DOHH2 (cell line): ENCODE measurements around the gene ARL4A.

Source experiments
- EZH2phosphoT487 ChIP-seq: fragments of 200-600 bp; sonication (generic); IDR thresholded peaks from 2 replicates; pipeline ENCODE4 v1.6.1; 2017; ENCODE audit warnings: borderline replicate concordance, mild to moderate bottlenecking, antibody characterized with exemption, low read length, moderate library complexity, mixed read lengths
- TF ChIP-seq, protein P1 (sequence below): fragments of 200-600 bp; sonication (generic); IDR thresholded peaks from one replicate; pipeline ENCODE4 v1.5.1; 2014; ENCODE audit warnings: antibody characterized with exemption, mild to moderate bottlenecking, low read depth, low read length; ENCODE audit not compliant: poor library complexity, severe bottlenecking

- TF ChIP-seq, protein P1, sequence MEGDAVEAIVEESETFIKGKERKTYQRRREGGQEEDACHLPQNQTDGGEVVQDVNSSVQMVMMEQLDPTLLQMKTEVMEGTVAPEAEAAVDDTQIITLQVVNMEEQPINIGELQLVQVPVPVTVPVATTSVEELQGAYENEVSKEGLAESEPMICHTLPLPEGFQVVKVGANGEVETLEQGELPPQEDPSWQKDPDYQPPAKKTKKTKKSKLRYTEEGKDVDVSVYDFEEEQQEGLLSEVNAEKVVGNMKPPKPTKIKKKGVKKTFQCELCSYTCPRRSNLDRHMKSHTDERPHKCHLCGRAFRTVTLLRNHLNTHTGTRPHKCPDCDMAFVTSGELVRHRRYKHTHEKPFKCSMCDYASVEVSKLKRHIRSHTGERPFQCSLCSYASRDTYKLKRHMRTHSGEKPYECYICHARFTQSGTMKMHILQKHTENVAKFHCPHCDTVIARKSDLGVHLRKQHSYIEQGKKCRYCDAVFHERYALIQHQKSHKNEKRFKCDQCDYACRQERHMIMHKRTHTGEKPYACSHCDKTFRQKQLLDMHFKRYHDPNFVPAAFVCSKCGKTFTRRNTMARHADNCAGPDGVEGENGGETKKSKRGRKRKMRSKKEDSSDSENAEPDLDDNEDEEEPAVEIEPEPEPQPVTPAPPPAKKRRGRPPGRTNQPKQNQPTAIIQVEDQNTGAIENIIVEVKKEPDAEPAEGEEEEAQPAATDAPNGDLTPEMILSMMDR = no peak
- TF ChIP-seq EZH2phosphoT487 = no peak
Observed at GRCh38 chr7:12716722-12717121, 29.3 kb downstream of the ARL4A start.
